Sigmoid colon (tissue), 7 donors: ENCODE data around the gene MAML3. TPM values are rescaled to one million over a fixed set of nuclear protein-coding genes. Genes with fewer than 3 reads are reported as not detected.

Experiments used
- DNase-seq: peaks from one replicate; pipeline ENCODE4 v3.0.0-alpha.2; 2019
- H3K27ac ChIP-seq, 4 donors: fragments of 200-600 bp; sonication (generic); one replicate each; pipeline ENCODE4 v1.5.1; 2016 to 2019; ENCODE audit warnings: mild to moderate bottlenecking in 1 of 4
- H3K27me3 ChIP-seq, 3 donors: fragments of 200-600 bp; sonication (generic); one replicate each; pipeline ENCODE4 v1.5.1; 2019; ENCODE audit warnings: mild to moderate bottlenecking in 1 of 3
- H3K36me3 ChIP-seq, 4 donors: fragments of 200-600 bp; sonication (generic); one replicate each; pipeline ENCODE4 v1.5.1; 2016 to 2019
- H3K4me1 ChIP-seq, 4 donors: fragments of 200-600 bp; sonication (generic); one replicate each; pipeline ENCODE4 v1.5.1; 2017 to 2019
- H3K4me3 ChIP-seq, 4 donors: fragments of 200-600 bp; sonication (generic); one replicate each; pipeline ENCODE4 v1.5.1; 2017 to 2019; ENCODE audit warnings: mild to moderate bottlenecking in 2 of 4, moderate library complexity in 1 of 4
- H3K9me3 ChIP-seq, 4 donors: fragments of 200-600 bp in 3 of 4; sonication (generic) in 3 of 4; one replicate each; pipeline versions ENCODE4 v1.5.1 to v1.6.1; 2013 to 2019
- EP300 ChIP-seq, 4 donors: sonication (generic); formaldehyde crosslinking; IDR thresholded peaks; one replicate each; pipeline ENCODE4 v1.6.1; 2017; ENCODE audit warnings: antibody characterized with exemption in 4 of 4
- POLR2A ChIP-seq, 2 donors: fragments of 450-650 bp; IDR thresholded peaks; one replicate each; pipeline ENCODE4 v1.6.1; 2016; ENCODE audit warnings: antibody characterized with exemption in 2 of 2, mild to moderate bottlenecking in 2 of 2, moderate library complexity in 2 of 2
- POLR2AphosphoS5 ChIP-seq, 4 donors: sonication (generic); formaldehyde crosslinking; IDR thresholded peaks; one replicate each; pipeline ENCODE4 v1.6.1; 2017; ENCODE audit warnings: antibody characterized with exemption in 4 of 4
- WGBS, 2 donors: extraction: QIAGEN DNeasy Blood & Tissue Kit; methylation state at CpG; one replicate each; pipeline ENCODE4 v1.1.7; 2013; 5-methylcytosine and 5-hydroxymethylcytosine counted together
- intact Hi-C: fragments of 100-400 bp; cut with DNase I; formaldehyde crosslinking; loops from one replicate; pipeline ENCODE4 v1.15.1; 2023
- polyA plus RNA-seq, 3 donors: library from polyadenylated mRNA; stranded (reverse); fragments of 200-250 nt; gene quantifications; one replicate each; pipeline ENCODE4 v1.2.3, GENCODE V29; 2013
- total RNA-seq, 4 donors: library from RNA; depleted of rRNA; stranded (reverse); fragments of >200 nt; gene quantifications; one replicate each; pipeline ENCODE4 v1.1.0, GENCODE V29; 2016
- TF ChIP-seq, protein P1 (sequence below), 4 experiments: fragments of 450-650 bp in 3 of 4; fragments of 200-600 bp in 1 of 4; IDR thresholded peaks; one replicate each; pipeline ENCODE4 v1.5.1; 2016 to 2019; ENCODE audit warnings: antibody characterized with exemption in 4 of 4, mild to moderate bottlenecking in 3 of 4, moderate library complexity in 2 of 4
- donor health status: healthy with polysubstance abuse.
- donor health status: Bipolar disorder and iron deficiency.
- donor health status: healthy.

The MAML3 gene
- total and polyA plus RNA-seq, 7 donors: 3.5 to 16.3 (median 5.4) TPM

DNA sequence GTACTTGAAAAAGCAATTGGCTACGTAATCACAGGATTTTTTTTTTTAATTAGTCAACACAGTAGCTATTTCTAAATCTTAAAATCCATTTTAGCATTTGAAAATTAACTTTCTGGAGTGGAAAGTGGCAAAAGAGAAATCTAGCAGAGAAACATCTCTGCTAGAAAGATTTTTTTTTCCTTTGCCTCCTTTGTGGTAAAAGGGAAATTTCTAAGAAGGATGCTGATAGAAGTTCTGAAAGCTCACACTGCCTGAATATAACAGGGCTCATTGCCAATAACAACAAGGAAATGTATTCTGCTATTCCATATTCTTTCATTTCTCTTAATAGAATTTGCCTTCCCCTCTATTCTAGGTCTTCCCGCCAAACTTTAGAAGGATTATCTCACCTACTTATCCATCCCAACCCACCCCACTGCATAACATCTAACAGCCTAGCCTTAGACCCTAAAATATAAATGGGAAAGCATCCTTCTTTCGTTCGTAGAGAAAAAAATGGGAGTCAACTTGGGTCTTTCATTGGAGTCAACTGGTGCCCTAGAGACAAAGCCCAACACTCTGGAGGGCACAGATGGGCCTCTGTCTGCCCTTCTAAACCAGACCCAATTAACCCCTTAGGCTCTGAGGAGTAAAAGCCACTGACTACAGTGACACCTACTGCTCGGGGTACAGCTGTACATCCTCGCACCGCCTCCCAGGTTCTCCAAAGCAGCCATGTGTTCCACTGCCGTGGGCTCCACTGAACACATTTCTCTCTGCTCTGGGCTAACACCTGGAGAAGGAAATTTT is 103.9 kb downstream of the MAML3 start:
- no peaks in the 10 kb centered on the region for H3K9me3 ChIP-seq
- no peaks in the 10 kb centered on the region for H3K27me3 ChIP-seq
- peak overlapping the region; percentile 67 to 77 (median 72) for H3K27ac ChIP-seq
- no peaks in the 10 kb centered on the region for H3K36me3 ChIP-seq
- H3K4me3 ChIP-seq: peak overlapping the region in 3 of 4 donors; percentile 38 to 50 (median 49)
- peaks cover 0 to 24% (median 23%) of the 10 kb centered on the region in 4 donors for H3K4me1 ChIP-seq
- no peak for DNase-seq
- intact Hi-C loops: loop anchor here (2.0 to 5.0 kb wide), 2 partner anchors 203 to 313 kb away; no protein-coding TSS in a partner anchor
- TF ChIP-seq POLR2AphosphoS5 (IDR thresholded peaks at IDR 0.05) (no peak), POLR2A (IDR thresholded peaks at IDR 0.05) (no peak), EP300 (IDR thresholded peaks at IDR 0.05) (no peak)
- TF ChIP-seq, protein P1, sequence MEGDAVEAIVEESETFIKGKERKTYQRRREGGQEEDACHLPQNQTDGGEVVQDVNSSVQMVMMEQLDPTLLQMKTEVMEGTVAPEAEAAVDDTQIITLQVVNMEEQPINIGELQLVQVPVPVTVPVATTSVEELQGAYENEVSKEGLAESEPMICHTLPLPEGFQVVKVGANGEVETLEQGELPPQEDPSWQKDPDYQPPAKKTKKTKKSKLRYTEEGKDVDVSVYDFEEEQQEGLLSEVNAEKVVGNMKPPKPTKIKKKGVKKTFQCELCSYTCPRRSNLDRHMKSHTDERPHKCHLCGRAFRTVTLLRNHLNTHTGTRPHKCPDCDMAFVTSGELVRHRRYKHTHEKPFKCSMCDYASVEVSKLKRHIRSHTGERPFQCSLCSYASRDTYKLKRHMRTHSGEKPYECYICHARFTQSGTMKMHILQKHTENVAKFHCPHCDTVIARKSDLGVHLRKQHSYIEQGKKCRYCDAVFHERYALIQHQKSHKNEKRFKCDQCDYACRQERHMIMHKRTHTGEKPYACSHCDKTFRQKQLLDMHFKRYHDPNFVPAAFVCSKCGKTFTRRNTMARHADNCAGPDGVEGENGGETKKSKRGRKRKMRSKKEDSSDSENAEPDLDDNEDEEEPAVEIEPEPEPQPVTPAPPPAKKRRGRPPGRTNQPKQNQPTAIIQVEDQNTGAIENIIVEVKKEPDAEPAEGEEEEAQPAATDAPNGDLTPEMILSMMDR (IDR thresholded peaks at IDR 0.05): no peak
- WGBS, 2 donors: 69 to 74% methylated on average over 8 of the region's 8 CpGs

DNA sequence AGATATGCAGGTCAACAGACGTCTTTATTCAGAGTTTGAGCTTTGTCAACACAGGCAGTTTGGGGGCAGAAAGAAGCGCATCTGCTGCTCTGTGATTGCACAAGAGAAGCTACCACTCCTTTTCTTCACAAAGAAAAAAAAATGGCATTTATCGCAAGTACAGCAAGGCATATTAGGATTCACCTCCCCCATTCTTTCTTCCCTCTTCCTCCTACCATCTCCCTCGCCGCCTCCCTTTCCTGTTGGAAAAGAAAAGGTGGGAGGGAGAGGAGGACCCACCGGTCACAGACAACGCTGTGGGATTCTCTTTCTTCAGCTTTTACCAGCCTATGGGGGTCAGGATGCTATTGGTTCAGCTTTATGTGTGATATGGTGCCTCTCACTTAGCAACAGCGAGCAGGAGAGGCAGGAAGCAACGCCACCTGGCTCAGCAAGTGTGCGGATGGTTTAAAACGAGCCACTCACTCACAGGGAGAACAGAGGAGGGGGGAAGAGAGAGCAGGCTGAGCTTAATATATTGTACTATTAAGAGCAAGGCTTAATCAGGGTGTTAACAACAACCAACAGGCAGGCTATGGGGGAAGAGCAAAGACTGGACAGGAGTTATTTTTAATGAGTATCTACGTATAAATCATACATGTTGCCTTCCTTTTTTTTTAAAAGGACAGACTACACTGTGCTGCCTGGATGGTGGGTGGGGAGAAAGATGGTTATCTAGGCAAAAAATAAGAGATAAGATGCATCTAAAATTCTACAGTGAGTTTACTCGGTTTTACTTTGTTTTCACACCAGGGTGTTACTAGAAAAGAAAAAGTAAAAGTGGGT is 104.7 kb downstream of the MAML3 start:
- intact Hi-C loops: loop anchor here (2.0 kb wide), 1 partner anchor 204 kb away; no protein-coding TSS in a partner anchor
- DNase-seq: peak; percentile 72

GRCh38 chr4:140048419-140048995 is 105.5 kb downstream of the MAML3 start:
- Histone ChIP-seq H3K36me3 (no peaks in the 10 kb centered on the region), H3K9me3 (no peaks in the 10 kb centered on the region), H3K27ac (peak overlapping the region; percentile 67 to 77 (median 72)), H3K27me3 (no peaks in the 10 kb centered on the region), H3K4me1 (peaks cover 0 to 24% (median 23%) of the 10 kb centered on the region in 4 donors), H3K4me3 (peak overlapping the region; percentile 17 to 50 (median 44))
- WGBS, 2 donors: 4 to 9% methylated on average over 4 of the region's 4 CpGs
- DNase-seq: no peak
- TF ChIP-seq POLR2AphosphoS5 (IDR thresholded peaks at IDR 0.05): no peak
- TF ChIP-seq POLR2A (IDR thresholded peaks at IDR 0.05): no peak
- intact Hi-C loops: loop anchor here (2.0 kb wide), 1 partner anchor 204 kb away; no protein-coding TSS in a partner anchor

More for the DNA sequence above, 104.7 kb downstream of the MAML3 start:
- Histone ChIP-seq H3K4me1 (peaks cover 0 to 24% (median 23%) of the 10 kb centered on the region in 4 donors), H3K9me3 (no peaks in the 10 kb centered on the region), H3K27me3 (no peaks in the 10 kb centered on the region), H3K36me3 (no peaks in the 10 kb centered on the region), H3K4me3 (peak overlapping the region; percentile 17 to 50 (median 44)), H3K27ac (peak overlapping the region; percentile 67 to 77 (median 72))
- 1 to 5% methylated on average over 13 of the region's 13 CpGs for WGBS, 2 donors
- TF ChIP-seq POLR2AphosphoS5 (IDR thresholded peaks at IDR 0.05): peak in 2 of 4 donors; percentile 14 to 40
- TF ChIP-seq, protein P1 (IDR thresholded peaks at IDR 0.05): no peak

DNA sequence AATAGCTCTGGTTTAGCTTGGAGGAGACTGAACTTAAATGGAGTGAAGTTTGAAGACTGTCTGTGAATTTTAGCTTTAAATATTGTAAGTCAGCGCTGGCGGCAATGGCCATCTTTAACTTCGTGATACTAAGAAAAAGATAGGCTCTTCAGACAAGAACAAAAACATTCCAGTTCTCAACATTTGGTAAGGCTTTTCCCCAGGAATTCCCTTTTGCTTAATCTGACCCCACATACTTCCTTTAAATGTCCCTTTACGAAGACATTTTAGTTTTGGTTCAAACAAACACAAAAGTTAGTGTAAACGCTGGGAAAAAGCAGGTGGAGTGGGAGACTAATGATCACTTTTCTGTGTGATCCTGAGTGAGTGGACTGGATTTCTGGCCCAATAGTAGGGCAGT is 106.2 kb downstream of the MAML3 start:
- 68 to 75% methylated on average over 5 of the region's 5 CpGs for WGBS, 2 donors
- TF ChIP-seq EP300 (IDR thresholded peaks at IDR 0.05): no peak
- TF ChIP-seq, protein P1 (IDR thresholded peaks at IDR 0.05): no peak
- no peak for TF ChIP-seq POLR2AphosphoS5 (IDR thresholded peaks at IDR 0.05)
- no peak for TF ChIP-seq POLR2A (IDR thresholded peaks at IDR 0.05)
- Histone ChIP-seq H3K4me1 (peaks cover 0 to 24% (median 23%) of the 10 kb centered on the region in 4 donors), H3K36me3 (no peaks in the 10 kb centered on the region), H3K4me3 (peak overlapping the region in 1 of 4 donors; percentile 7), H3K9me3 (no peaks in the 10 kb centered on the region), H3K27ac (peak overlapping the region in 2 of 4 donors; percentile 73 to 77), H3K27me3 (no peaks in the 10 kb centered on the region)
- no peak for DNase-seq
- intact Hi-C loops: loop anchor here (2.0 kb wide), 1 partner anchor 205 kb away; no protein-coding TSS in a partner anchor
